ENCODE measurements around the gene ICOS. TPM values are rescaled to one million over a fixed set of nuclear protein-coding genes. Genes with fewer than 3 reads are reported as not detected.

ICOS gene
- total and polyA plus RNA-seq, 9 of the 15 experiments (the other 6 are each of a cell fraction or from before 2014, with no cell fraction given) = not detected

DNA sequence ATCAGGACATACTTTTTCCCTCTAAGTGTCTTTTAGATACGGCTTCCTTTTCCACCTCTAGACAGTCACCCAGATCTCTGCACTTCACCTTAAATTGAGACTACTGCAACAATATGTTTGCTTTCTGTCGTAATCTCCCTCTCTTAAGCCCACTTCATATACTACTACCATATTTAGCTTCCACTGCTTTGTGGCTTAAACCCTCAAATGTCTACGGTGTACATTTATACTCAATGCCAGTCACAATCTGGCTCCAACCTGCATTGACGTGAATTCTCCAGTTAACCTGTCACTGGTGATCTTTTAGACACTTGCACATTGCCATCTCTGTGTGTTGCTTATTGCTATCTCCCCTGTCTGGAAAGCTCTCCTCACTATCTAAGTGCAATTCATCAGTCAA is 56.4 kb downstream of the ICOS start:
- CTCF ChIA-PET (ENCODE audit: low intra/inter-chr PET ratio) = no interaction called here

More for the DNA sequence above, 56.4 kb downstream of the ICOS start:
- Histone ChIP-seq H3K4me1 (replicated peaks in 1 of 2; ENCODE audit: control insufficient read depth in 2 of 2, insufficient read depth in 2 of 2, low read length in 2 of 2) (no peaks in the 10 kb centered on the region), H3K9me1 (ENCODE audit: control insufficient read depth, insufficient read depth, low read length) (no peaks in the 10 kb centered on the region), H3K27me3 (ENCODE audit: control insufficient read depth in 2 of 2, insufficient read depth in 2 of 2, low read length in 2 of 2) (no peaks in the 10 kb centered on the region), H4K20me1 (replicated peaks; ENCODE audit: control insufficient read depth, insufficient read depth, low read length) (no peaks in the 10 kb centered on the region; the same call in 1 of the 2 replicates), H3K79me2 (ENCODE audit: control insufficient read depth, insufficient read depth, low read length) (no peaks in the 10 kb centered on the region), H3K9ac (ENCODE audit: insufficient read depth in 1 of 2, low read depth in 2 of 2, low read length in 2 of 2) (no peak overlapping the region), H3K27ac (ENCODE audit: extremely low read depth, low read depth, low read length) (no peak overlapping the region), H3K9me3 (replicated peaks; ENCODE audit: control insufficient read depth, insufficient read depth, low read depth, low read length) (no peaks in the 10 kb centered on the region), H3K36me3 (ENCODE audit: control insufficient read depth, insufficient read depth, low read length) (no peaks in the 10 kb centered on the region), H3K4me3 (no peak overlapping the region), H3K4me2 (ENCODE audit: insufficient read depth, low read length) (no peak overlapping the region), H2AFZ (ENCODE audit: low read depth, low read length) (no peak overlapping the region)
- BruUV-seq (replicated peaks) = no TSS peak
- in situ Hi-C loops (cut with MboI) (no loop called here), intact Hi-C loops (cut with micrococcal nuclease) (no loop called here)
- ATAC-seq (no peak), FAIRE-seq (no peak), DNase-seq (ENCODE audit: extremely low read depth in 1 of 4, low spot score in 3 of 4) (no peak)
- POLR2A ChIA-PET = no interaction called here
- TF ChIP-seq CBX2 (IDR thresholded peaks at IDR 0.05; ENCODE audit: insufficient read depth, low read length, poor library complexity, severe bottlenecking) = no peak
- TF ChIP-seq, protein P1, sequence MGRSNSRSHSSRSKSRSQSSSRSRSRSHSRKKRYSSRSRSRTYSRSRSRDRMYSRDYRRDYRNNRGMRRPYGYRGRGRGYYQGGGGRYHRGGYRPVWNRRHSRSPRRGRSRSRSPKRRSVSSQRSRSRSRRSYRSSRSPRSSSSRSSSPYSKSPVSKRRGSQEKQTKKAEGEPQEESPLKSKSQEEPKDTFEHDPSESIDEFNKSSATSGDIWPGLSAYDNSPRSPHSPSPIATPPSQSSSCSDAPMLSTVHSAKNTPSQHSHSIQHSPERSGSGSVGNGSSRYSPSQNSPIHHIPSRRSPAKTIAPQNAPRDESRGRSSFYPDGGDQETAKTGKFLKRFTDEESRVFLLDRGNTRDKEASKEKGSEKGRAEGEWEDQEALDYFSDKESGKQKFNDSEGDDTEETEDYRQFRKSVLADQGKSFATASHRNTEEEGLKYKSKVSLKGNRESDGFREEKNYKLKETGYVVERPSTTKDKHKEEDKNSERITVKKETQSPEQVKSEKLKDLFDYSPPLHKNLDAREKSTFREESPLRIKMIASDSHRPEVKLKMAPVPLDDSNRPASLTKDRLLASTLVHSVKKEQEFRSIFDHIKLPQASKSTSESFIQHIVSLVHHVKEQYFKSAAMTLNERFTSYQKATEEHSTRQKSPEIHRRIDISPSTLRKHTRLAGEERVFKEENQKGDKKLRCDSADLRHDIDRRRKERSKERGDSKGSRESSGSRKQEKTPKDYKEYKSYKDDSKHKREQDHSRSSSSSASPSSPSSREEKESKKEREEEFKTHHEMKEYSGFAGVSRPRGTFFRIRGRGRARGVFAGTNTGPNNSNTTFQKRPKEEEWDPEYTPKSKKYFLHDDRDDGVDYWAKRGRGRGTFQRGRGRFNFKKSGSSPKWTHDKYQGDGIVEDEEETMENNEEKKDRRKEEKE (IDR thresholded peaks at IDR 0.05; ENCODE audit: borderline replicate concordance in 1 of 2, control insufficient read depth in 1 of 2, low read depth in 2 of 2, low read length in 1 of 2) = no peak
- no peak for TF ChIP-seq SAFB (IDR thresholded peaks at IDR 0.05; ENCODE audit: borderline replicate concordance, low read depth, low read length)
- TF ChIP-seq TAL1 (IDR thresholded peaks at IDR 0.05) = no peak
- TF ChIP-seq GABPB1 (CRISPR knock-in tag; IDR thresholded peaks at IDR 0.05) = no peak
- no peak for TF ChIP-seq KLF10 (CRISPR knock-in tag; IDR thresholded peaks at IDR 0.05)
- TF ChIP-seq U2AF1 (optimal IDR thresholded peaks at IDR 0.05; ENCODE audit: low read depth, low read length) = no peak
- TF ChIP-seq, protein P2, sequence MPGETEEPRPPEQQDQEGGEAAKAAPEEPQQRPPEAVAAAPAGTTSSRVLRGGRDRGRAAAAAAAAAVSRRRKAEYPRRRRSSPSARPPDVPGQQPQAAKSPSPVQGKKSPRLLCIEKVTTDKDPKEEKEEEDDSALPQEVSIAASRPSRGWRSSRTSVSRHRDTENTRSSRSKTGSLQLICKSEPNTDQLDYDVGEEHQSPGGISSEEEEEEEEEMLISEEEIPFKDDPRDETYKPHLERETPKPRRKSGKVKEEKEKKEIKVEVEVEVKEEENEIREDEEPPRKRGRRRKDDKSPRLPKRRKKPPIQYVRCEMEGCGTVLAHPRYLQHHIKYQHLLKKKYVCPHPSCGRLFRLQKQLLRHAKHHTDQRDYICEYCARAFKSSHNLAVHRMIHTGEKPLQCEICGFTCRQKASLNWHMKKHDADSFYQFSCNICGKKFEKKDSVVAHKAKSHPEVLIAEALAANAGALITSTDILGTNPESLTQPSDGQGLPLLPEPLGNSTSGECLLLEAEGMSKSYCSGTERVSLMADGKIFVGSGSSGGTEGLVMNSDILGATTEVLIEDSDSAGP (CRISPR knock-in tag; IDR thresholded peaks at IDR 0.05) = no peak
- TF ChIP-seq XRCC5 (IDR thresholded peaks at IDR 0.05; ENCODE audit: low read depth, low read length) = no peak
- WGBS (ENCODE audit: insufficient coverage, low coverage, missing lambda C conversion rate) = 0% methylated on average over 4 of the region's 4 CpGs

All from K562 (cell line).